OCI-LY1 (cell line): ENCODE measurements around the gene LIF.

Source experiments
- H2AFZ ChIP-seq: fragments of 200-600 bp; sonication (generic), shearing (Covaris generic); 2 replicates; pipeline ENCODE4 v1.6.0; 2014; ENCODE audit warnings: antibody characterized with exemption, mild to moderate bottlenecking, low read length
- H3F3A ChIP-seq: fragments of 200-600 bp; sonication (generic), shearing (Covaris generic); 2 replicates; pipeline ENCODE4 v1.6.0; 2014; ENCODE audit warnings: mild to moderate bottlenecking, antibody characterized with exemption, low read length, moderate library complexity; ENCODE audit not compliant: insufficient read depth
- H3K27ac ChIP-seq: fragments of 200-600 bp; sonication (generic); 2 replicates; pipeline ENCODE4 v1.5.1; 2014; ENCODE audit warnings: low read length, mixed run types, mild to moderate bottlenecking, low read depth; ENCODE audit not compliant: poor library complexity, severe bottlenecking
- H3K27me3 ChIP-seq: fragments of 200-600 bp; sonication (generic); 2 replicates; pipeline ENCODE4 v1.6.0; 2014; ENCODE audit warnings: antibody characterized with exemption, mild to moderate bottlenecking, low read length, moderate library complexity; ENCODE audit not compliant: insufficient read depth
- H3K36me3 ChIP-seq: fragments of 200-600 bp; sonication (generic); 2 replicates; pipeline ENCODE4 v1.6.1; 2014; ENCODE audit warnings: mild to moderate bottlenecking, antibody characterized with exemption, low read length, moderate library complexity, mixed read lengths; ENCODE audit not compliant: insufficient read depth
- H3K4me1 ChIP-seq: fragments of 200-600 bp; sonication (generic); 2 replicates; pipeline ENCODE4 v1.5.1; 2014; ENCODE audit warnings: mild to moderate bottlenecking, low read length, moderate library complexity; ENCODE audit not compliant: insufficient read depth, severe bottlenecking
- H3K4me2 ChIP-seq: fragments of 200-600 bp; sonication (generic), shearing (Covaris generic); 2 replicates; pipeline ENCODE4 v1.6.1; 2014; ENCODE audit warnings: low read length
- H3K4me3 ChIP-seq: fragments of 200-600 bp; sonication (generic); 2 replicates; pipeline ENCODE4 v1.5.1; 2014; ENCODE audit warnings: low read length, low read depth, mild to moderate bottlenecking, mixed read lengths; ENCODE audit not compliant: poor library complexity, severe bottlenecking
- H3K79me2 ChIP-seq: fragments of 200-600 bp; shearing (Covaris generic); 2 replicates; pipeline ENCODE4 v1.6.1; 2016; ENCODE audit warnings: mixed run types, low read length, mixed read lengths; ENCODE audit not compliant: insufficient read depth
- H3K9ac ChIP-seq: fragments of 200-600 bp; sonication (generic), shearing (Covaris generic); 2 replicates; pipeline ENCODE4 v1.6.1; 2014; ENCODE audit warnings: mild to moderate bottlenecking, low read length, mixed read lengths
- H3K9me2 ChIP-seq: fragments of 200-600 bp; sonication (generic), shearing (Covaris generic); 2 replicates; pipeline ENCODE4 v1.6.1; 2014; ENCODE audit warnings: low read depth, mild to moderate bottlenecking, low read length, mixed read lengths
- H3K9me3 ChIP-seq: fragments of 200-600 bp; shearing (Covaris generic); 2 replicates; pipeline ENCODE4 v1.6.1; 2014; ENCODE audit warnings: low read length, mixed read lengths
- H4K20me1 ChIP-seq: fragments of 200-600 bp; sonication (generic), shearing (Covaris generic); 2 replicates; pipeline ENCODE4 v1.6.0; 2016; ENCODE audit warnings: mild to moderate bottlenecking, low read length; ENCODE audit not compliant: insufficient read depth
- EZH2 ChIP-seq: fragments of 200-600 bp; sonication (generic), shearing (Covaris generic); IDR thresholded peaks from 2 replicates; pipeline ENCODE4 v1.8.0; 2017; ENCODE audit warnings: borderline replicate concordance, mixed run types, mild to moderate bottlenecking, antibody characterized with exemption, low read length, moderate library complexity, mixed read lengths
- TF ChIP-seq, protein P1 (sequence below): fragments of 200-600 bp; sonication (generic), shearing (Covaris generic); IDR thresholded peaks from 2 replicates; pipeline ENCODE4 v1.5.1; 2017; ENCODE audit warnings: mild to moderate bottlenecking, antibody characterized with exemption, low read length, moderate library complexity, mixed read lengths

LIF gene

DNA sequence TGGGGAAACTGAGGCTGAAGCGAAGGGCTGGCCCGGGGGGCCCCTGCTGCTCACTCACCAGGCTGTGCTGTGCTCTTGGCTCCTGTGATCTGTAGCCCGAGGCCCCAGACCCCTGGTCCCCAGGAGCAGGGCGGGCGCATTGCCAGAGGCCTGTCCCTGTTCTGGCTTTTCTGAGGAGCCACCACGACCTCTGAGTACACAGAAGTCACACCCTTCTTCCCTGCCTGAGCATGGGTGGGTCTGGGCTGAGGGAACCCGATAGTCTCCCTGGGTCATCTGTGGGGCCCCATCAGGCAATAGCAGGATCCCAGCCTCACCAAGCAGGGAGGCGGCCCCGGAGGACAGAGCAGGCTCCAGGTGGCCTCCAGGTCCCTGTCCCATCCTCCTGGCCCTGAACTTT, 37.6 kb upstream of the LIF start:
- Histone ChIP-seq H3K9me2 (no peaks in the 10 kb centered on the region), H3K27me3 (no peaks in the 10 kb centered on the region), H3K4me3 (no peak overlapping the region), H3K79me2 (no peaks in the 10 kb centered on the region), H3K9ac (no peak overlapping the region), H4K20me1 (no peaks in the 10 kb centered on the region), H3K27ac (no peak overlapping the region), H3K4me2 (no peak overlapping the region), H3F3A (no peaks in the 10 kb centered on the region), H2AFZ (no peak overlapping the region), H3K36me3 (no peaks in the 10 kb centered on the region), H3K9me3 (no peaks in the 10 kb centered on the region), H3K4me1 (peaks cover 10% of the 10 kb centered on the region)
- no peak for TF ChIP-seq EZH2
- TF ChIP-seq, protein P1, sequence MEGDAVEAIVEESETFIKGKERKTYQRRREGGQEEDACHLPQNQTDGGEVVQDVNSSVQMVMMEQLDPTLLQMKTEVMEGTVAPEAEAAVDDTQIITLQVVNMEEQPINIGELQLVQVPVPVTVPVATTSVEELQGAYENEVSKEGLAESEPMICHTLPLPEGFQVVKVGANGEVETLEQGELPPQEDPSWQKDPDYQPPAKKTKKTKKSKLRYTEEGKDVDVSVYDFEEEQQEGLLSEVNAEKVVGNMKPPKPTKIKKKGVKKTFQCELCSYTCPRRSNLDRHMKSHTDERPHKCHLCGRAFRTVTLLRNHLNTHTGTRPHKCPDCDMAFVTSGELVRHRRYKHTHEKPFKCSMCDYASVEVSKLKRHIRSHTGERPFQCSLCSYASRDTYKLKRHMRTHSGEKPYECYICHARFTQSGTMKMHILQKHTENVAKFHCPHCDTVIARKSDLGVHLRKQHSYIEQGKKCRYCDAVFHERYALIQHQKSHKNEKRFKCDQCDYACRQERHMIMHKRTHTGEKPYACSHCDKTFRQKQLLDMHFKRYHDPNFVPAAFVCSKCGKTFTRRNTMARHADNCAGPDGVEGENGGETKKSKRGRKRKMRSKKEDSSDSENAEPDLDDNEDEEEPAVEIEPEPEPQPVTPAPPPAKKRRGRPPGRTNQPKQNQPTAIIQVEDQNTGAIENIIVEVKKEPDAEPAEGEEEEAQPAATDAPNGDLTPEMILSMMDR = no peak

DNA sequence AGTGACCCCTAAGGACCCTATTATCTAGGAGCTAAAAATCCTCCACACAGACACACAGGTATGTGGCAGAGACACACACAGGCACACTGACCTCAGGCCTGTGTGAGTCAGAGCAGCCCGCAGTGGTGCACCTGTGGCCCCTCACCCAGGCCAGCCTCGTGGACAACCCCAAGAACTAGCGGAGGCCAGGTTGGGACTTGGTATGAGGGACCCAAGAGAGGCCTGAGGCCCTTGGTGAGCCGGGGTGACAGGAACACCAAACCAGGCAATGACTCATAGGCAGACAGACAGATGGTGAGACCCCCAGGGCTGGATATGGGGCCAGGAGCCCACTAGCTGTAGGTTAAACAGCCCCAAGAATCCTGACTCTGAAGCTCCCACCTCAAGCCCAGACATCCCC, 36.8 kb upstream of the LIF start:
- no peaks in the 10 kb centered on the region for H3K27me3 ChIP-seq
- H3K4me3 ChIP-seq = no peak overlapping the region
- TF ChIP-seq, protein P1 = no peak
- no peak for TF ChIP-seq EZH2
- H3F3A ChIP-seq = no peaks in the 10 kb centered on the region
- H3K27ac ChIP-seq = no peak overlapping the region
- no peaks in the 10 kb centered on the region for H3K9me3 ChIP-seq
- no peaks in the 10 kb centered on the region for H3K79me2 ChIP-seq
- no peaks in the 10 kb centered on the region for H3K36me3 ChIP-seq
- no peak overlapping the region for H3K9ac ChIP-seq
- no peaks in the 10 kb centered on the region for H3K9me2 ChIP-seq
- H3K4me2 ChIP-seq = no peak overlapping the region
- H4K20me1 ChIP-seq = no peaks in the 10 kb centered on the region
- H2AFZ ChIP-seq = no peak overlapping the region
- H3K4me1 ChIP-seq = peaks cover 5% of the 10 kb centered on the region

DNA sequence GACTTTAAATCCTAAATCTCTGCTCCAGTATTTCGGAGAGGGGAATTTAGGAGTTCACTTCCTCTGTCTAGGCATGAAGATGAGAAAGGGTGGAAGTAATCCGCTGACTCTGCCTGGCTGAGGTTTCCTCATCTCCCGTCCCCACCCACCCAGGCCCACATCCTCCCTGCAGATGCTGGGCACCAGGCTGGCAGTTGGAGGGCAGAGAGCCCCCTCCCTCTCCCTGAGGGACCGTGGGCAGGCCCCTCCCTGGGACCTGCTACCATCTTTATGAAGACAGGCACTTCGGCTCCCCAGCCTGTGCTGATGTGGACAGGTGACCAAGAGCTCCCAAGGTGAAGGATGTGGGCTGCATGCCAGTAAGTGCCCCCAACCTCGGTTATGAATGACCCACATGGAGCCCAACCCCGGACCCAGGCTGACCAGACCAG, 36.1 kb upstream of the LIF start:
- H3K9me3 ChIP-seq = no peaks in the 10 kb centered on the region
- H2AFZ ChIP-seq = no peak overlapping the region
- H3F3A ChIP-seq = no peaks in the 10 kb centered on the region
- no peak overlapping the region for H3K27ac ChIP-seq
- TF ChIP-seq, protein P1 = no peak
- no peak for TF ChIP-seq EZH2
- H3K4me2 ChIP-seq = no peak overlapping the region
- no peak overlapping the region for H3K9ac ChIP-seq
- no peaks in the 10 kb centered on the region for H3K9me2 ChIP-seq
- no peaks in the 10 kb centered on the region for H4K20me1 ChIP-seq
- no peaks in the 10 kb centered on the region for H3K4me1 ChIP-seq
- H3K27me3 ChIP-seq = no peaks in the 10 kb centered on the region
- H3K79me2 ChIP-seq = no peaks in the 10 kb centered on the region
- no peak overlapping the region for H3K4me3 ChIP-seq
- no peaks in the 10 kb centered on the region for H3K36me3 ChIP-seq
